Left lobe of liver (tissue), 2 donors: ENCODE measurements around the gene LRMDA. TPM values are rescaled to one million over a fixed set of nuclear protein-coding genes. Genes with fewer than 3 reads are reported as not detected.

Experiments used
- ATAC-seq: fragments of 200-7000 bp; cut with Tn5 transposase; one replicate; pipeline ENCODE4 v1.9.1; 2020; ENCODE audit warnings: mild to moderate bottlenecking, moderate library complexity
- DNase-seq: peaks from one replicate; pipeline ENCODE4 v3.0.0-alpha.2; 2020; ENCODE audit warnings: low spot score
- total RNA-seq: library from RNA; stranded (reverse); gene quantifications from one replicate; pipeline ENCODE4 v1.2.1, GENCODE V29; 2021
- donor health status: DM: no; HTN: no; CAD: no; lungs with moderate emphysema.
- donor health status: DM: no; HTN: yes; CAD: no.

The LRMDA gene
- total RNA-seq, 1 donor from 2014 or later: 9.1 TPM

DNA sequence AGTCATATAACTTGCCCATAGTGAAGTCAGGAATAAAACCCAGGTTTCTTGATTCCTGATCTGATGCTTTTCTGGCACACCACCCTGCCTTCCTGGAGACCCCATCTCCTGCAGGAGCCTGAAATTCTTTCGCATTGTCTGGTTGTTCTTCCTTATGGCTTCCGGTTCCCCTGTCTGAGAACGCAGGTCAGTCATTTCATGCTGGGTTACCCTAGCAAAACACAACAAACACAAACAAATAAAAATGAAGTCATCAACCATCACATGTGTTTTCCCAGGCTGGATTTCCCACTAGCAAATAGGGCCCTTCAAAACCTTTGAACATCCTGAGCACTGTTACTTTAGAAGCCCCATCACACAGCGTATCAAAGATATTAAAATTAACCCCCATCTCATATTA lies 569.6 kb downstream of the LRMDA start:
- no peak for DNase-seq
- ATAC-seq: no peak

DNA sequence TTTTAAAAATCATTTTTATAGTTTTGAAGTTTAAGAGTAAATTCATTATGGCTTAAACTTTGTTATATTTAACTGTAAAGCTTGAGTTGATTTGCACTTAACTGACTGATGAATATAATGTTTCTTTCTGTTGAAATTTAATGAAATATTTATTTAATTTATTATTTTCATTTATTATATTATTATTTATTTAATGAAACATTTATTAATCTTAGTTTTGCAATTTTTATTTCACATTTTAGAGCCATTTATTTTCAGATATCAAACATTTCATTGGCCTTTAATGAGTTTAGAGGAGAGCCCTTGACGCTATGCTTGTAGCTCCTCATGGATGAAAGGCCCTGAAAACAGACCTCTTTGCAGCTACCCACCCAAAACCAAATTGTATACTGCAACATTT lies 570.0 kb downstream of the LRMDA start:
- no peak for ATAC-seq
- DNase-seq: no peak

- ATAC-seq (no peak), DNase-seq (no peak)
Observed at GRCh38 chr10:76002262-76002854, 570.9 kb downstream of the LRMDA start.

DNA sequence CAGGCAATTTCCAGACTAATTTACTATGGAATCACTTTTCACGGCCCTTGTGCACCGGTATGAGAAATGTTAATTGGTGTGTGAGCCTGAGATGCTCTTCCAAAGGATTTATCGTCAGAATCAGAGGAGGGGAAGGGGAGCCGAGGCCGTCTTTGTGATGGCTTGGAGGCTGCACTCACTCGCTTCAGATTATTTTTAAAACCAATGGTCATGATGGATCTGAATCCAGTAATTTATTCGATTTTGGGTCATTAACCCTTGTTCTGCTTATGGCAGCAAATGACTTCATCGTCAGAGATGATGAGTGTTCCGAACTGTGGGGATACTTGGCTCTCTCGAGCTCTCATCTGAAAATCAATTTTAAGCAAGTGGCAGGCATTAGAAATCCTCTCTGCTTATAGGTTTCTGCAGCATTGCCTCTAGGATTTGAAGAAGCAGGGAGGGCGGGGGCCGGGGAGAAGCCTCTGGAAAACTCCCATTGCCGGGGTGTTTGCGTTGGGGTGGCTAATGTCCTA lies 576.3 kb downstream of the LRMDA start:
- DNase-seq (no peak), ATAC-seq (no peak)

DNA sequence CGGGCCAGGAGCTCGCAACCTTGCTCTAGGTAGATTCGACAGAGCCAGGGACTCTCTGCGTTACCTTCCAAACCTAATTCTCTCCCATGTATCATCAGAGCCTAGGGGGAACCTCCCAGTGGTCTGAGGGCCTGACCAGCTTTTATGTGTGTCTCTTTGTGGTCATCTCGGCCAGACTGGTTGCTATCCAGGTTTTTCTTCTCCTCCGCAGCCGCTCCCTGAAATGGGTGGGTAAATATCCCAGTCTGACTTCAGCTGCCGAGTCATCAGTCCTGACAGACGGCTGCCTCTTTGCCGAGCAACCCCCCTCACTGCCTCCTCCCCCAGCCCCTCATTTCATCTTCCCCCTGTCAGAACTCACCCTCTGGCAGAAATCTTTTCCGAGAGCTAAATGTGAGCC lies 578.1 kb downstream of the LRMDA start:
- DNase-seq (no peak), ATAC-seq (no peak)

DNA sequence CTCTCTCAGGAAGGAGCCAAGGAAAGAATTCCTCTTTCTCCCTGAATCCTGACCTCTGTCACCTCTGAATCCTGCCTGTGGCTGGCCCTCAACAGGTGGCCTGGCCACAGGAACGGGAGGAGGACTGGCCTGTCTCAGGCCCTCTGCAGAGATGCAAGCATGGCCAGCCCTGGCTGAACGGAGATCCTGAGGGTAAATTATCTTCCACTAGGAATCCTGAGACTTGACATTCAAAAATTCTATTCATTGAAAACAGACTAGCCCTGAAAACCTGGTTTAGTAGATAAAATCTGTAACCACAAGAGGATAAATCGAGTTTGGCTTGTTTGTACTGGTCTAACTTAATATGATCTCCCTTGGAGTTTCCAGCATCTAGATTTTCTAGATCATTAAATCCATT lies 579.3 kb downstream of the LRMDA start:
- ATAC-seq: no peak
- no peak for DNase-seq

DNA sequence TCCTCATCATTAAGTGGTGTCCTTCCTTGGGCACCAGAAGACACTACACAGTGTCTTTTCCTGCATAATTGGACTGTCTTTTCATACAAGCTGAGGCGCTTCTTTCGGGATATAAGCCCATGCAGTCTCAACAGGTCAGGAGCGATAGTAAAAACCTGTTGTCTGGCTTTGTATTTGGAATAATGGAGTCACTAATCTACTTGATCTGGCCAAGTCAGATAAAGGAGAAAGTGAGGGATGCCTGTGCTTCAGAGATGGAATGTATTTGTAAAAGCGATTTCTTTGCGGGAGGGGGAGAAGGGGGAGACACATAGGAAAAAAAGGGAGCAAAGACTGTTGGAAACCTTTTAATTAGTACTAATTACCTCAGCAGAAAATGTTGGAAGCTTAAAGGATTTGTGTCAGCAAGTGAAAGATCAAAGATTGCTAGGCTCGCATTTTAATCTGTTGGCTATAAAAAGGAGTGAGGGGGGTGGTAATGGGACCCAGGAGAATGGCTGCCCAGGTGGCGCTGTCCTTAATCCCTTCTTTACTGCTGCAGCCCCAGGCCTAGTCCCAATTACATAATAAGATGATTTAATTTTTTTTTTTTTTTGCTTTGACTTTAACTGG lies 581.4 kb downstream of the LRMDA start:
- DNase-seq (no peak), ATAC-seq (no peak)

DNA sequence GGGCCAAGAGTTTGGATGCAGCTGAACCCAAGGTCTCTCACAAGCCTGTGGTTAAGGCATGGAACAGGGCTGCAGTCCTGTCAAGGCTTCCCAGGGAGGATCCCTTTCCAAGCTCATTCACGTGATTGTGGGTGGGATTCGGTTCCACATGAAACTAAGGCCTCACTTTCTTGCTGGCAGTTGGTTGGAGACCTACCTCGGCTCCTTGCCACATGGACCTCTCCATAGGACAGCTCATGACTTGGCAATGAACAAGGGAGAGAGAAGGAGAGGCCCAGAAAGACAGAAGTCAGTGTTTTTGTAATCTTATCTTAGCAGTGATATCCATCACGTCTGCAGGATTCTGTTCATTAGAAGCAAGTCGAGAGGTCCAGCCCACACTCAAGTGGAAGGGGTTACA lies 583.8 kb downstream of the LRMDA start:
- no peak for ATAC-seq
- no peak for DNase-seq

DNA sequence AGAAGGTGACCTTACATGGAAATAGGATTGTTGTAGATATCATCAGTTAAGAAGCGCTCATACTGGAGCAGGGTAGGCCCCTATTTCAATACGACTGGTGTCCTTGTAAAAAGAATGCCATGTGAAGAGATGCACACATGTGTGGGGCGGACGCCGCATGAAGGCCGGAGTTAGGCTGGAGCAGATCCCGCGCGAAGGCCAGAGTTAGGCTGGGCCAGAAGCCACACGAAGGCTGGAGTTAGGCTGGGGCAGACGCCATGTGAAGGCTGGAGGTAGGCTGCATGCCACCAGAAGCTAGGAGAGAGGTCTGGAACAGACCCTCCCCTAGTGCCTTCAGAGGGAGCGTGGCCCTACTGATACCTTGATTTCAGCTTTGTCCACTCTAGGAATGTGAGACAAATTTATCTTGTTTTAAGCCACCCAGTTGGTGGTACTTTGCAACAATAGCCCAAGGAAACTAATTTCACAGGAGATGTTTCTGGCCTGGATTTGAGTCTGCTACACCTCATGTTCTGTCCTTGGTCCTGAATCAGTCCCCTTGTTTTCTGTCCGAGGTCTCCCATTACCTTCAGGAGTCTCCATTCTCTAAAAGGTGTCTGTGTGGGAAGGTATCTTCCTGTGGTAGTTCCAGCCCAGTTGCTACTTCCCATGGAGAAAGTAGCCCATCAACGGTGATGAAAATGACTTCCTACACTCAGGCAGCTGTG lies 585.8 kb downstream of the LRMDA start:
- no peak for DNase-seq
- peak; percentile 43 for ATAC-seq

DNA sequence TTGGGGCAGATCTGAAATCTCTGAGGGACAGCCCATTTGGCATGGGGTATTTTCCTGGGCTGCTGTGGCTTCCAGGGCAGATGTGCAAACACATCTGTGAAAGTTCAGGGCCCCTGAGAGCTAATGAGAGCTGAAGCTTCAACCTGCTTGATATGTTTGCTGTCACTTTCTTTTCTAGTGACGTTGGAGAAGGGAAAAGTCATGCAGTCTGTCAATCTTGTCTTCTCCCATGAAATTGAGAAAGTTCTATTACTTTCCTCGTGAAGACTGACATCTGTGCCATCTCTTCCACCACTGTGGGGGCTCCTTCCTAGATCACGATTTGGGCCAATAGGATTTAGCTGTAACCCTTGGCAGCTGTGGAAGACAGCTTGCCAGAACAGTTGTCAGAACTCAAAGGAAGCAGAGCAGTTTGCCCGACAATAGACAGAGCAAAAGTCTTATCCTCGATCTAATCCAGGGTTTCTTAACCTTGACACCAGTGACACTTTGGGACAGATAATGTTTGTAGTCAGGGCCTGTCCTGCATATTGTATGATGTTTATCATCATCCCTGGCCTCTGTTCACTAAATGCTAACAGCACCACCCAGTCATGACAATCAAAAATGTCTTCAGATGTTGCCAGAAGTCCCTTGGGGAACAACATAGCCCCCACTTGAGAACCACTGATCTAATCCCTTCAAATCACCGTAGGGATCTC lies 586.5 kb downstream of the LRMDA start:
- peak; percentile 22 for ATAC-seq
- DNase-seq: no peak

DNA sequence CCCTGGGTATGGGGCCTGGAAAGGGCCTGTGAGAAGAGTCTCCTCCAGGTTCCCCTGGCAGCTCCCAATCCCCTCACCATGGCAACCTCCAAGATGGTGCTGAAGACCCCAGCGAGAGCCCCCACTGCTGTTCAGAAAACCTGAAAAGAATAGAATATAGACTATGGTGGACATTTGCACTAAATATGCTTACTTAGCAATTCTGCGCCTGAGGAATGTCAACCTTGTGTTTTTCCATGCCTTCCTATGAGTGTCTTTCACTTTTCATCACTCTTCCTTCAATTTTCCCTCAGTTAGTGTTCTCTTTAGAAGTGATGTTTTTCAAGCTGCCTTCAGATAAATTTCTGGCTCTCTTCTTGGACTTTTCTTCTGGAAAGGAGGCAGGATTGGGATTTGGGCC lies 589.2 kb downstream of the LRMDA start:
- no peak for ATAC-seq

GRCh38 chr10:76021398-76021797 lies 590.0 kb downstream of the LRMDA start:
- no peak for ATAC-seq
- DNase-seq: no peak

More for the DNA sequence above, 589.2 kb downstream of the LRMDA start:
- DNase-seq: no peak

- ATAC-seq (no peak), DNase-seq (peak; percentile 22)
Observed at GRCh38 chr10:76022366-76022765, 590.9 kb downstream of the LRMDA start.

- ATAC-seq (no peak), DNase-seq (no peak)
Observed at GRCh38 chr10:76023007-76023406, 591.6 kb downstream of the LRMDA start.

DNA sequence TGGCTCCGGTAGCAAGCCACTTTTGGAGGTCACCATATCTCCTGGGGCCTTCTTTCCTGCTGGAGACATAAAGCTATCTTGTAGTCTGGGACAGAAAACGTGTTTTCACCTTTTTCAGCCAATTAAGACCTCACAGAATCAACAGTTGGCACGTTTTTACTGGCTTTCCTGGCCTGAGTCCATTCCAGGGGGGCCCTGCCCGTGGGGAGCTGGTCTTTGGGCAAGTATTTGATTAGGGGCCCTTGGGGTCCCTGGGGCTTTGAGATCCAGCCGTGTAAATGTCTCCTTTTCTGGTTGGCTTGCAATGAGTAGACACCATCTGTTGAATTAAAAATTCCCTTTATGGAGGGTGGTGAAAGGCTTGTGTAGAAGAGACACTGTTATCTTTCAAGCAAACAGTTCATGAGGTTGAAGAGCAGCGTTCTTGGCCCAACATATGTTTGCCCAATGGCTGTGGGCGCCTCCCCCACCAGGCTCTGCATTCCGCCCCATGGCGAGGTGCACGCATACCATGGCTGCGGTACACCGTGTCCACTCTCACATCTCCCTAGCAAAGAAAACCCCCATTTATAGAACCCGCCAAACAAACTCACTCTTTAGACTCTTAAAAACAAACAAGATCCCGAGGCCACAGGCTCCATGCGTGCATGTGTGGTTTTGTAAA lies 593.2 kb downstream of the LRMDA start:
- DNase-seq: peak; percentile 93
- peak; percentile 92 for ATAC-seq

DNA sequence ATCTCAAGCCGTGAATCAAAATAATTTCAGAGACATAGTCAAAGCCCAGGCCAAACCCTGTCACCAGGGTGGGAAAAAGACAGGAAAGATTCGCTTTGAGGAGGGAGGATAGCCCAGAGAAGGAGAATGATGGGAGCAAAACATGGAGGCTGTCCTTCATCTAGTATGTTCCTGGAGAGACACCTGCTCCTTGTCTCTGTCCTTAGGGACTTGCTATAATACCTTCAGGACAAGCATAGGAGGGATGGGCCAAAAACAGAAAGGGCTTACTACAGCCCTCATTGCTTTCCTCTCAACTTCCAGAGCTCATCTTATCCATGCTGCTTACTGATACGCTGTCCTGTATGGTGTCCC lies 593.7 kb downstream of the LRMDA start:
- no peak for ATAC-seq
- no peak for DNase-seq

DNA sequence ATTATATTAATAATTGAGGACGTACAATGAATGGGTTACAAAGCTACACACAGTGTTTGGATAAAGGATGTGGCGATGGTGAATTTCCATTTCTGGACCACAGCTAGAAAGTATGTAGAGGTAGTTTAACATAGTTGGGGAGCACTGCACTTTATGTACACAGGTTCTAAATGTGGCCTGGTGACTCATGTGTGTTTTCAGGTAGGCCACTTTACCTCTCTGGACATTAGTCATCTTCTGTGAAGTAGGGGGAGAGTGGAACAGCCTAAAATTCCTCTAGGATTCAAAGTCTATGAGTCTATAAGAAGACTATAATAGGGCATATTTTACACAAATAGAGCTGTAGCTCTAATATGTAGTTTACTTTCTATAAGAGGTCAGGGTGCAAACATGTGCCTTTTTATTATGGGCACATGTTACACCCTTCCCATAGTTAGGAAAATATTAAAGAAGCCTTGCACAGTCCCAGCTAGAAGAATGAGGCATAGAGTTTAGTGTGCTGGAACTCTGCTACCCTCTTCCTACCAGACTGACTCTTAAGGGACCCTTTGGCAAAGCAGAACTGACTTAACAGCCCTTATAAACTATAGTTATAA lies 594.9 kb downstream of the LRMDA start:
- ATAC-seq: no peak
- DNase-seq: no peak

- DNase-seq (no peak), ATAC-seq (no peak)
Observed at GRCh38 chr10:76026905-76027304, 595.5 kb downstream of the LRMDA start.

DNA sequence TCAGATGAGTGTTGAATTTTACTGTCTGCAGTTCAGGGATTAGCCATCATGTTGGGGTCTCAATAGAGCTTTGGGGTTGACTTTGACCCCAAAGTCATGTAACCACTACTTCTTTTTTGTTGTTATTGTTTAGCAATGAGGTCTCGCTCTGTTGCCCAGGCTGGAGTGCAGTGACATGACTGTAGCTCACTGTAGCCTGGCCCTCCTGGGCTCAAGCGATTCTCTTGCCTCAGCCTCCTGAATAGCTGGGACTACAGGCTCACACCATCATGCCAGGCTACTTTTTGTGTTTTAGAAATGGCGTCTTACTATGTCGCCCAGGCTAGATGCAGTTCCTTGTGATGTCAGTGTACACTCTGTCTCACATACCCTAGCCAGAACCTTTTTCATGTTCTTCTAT lies 598.4 kb downstream of the LRMDA start:
- DNase-seq (no peak), ATAC-seq (no peak)

DNA sequence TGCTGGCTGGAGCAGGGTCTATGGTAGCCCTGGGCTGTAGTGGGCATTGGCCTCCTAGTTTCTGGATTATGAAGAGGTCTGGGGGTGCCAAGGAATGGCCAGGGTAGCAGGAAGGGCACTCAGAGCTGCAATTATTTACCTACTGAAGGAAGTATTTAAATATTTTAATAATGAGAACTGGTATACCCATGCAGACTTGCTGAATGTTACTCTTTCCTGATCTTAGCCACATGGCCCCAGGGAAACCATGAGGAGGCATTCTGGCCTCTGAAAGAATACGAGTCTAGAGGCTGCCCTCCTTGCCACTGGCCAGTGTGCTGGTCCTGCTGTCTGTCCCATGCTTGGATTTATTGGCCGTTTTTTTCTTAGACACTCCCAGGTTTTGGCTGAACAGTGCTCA lies 599.7 kb downstream of the LRMDA start:
- ATAC-seq (no peak), DNase-seq (no peak)
